GM21786 (cell line): ENCODE data around the gene AFF2.

Source experiments
- ATAC-seq: cut with Tn5 transposase; IDR thresholded peaks from one replicate; pipeline ENCODE4 v1.9.1; 2021; ENCODE audit not compliant: unreplicated experiment

Gene AFF2

DNA sequence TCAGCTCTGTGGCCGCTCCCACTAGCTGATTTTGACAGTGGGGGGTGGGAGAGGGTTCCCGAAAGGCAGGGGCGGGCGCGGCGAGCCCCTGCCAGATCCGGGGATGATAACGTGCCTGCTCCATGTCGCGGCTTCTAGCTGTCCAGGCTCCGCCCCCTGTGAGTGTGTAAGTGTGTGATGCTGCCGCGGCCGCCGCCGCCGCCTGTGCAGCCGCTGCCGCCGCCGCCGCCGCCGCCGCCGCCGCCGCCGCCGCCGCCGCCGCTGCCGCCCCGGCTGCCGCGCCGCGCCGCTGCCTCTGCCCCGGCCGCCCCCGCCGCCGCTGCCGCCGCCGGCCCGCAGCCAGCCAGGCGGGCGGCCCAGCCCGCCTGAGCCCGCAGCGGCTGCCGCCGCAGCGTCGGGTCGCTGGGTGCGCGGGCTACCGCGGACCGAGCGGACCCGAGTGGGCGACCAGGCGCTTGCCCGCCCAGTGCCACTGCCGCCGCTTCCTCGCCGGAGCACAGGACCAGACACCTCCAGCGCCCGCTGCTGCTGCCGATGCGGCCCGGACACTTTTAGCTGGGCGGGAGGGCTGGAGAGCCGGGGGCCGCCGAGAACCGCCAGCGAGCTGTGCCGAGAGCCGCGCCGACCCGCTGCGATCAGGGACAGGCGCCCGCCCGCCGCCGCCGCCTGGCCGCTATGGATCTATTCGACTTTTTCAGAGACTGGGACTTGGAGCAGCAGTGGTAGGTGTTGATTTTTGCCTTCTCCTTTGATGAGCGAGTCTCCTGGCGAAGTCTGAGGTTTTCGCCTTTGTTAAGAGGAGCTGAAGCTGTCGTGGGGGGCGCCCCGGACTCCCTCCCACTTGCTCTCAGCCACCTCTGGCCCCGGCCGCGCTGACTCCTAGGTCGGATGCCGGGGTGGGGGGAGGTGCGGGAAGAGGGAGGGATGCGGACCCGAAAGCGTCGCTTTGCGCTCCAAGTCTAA is at the start of gene AFF2:
Gene AFF2, plus strand, starts transcription at position 195 of the 963 bp plus-strand sequence. Its CDS starts 481 bp downstream, at position 676.
- peak; percentile 39 for ATAC-seq

- ATAC-seq = no peak
Observed at GRCh38 chrX:148457279-148457678, 43.1 kb upstream of the AFF2 start.

GRCh38 chrX:148459343-148459742 is 41.1 kb upstream of the AFF2 start:
- peak; percentile 90 for ATAC-seq

- peak; percentile 85 for ATAC-seq
Observed at GRCh38 chrX:148466292-148466691, 34.1 kb upstream of the AFF2 start.

GRCh38 chrX:148470324-148470723 is 30.1 kb upstream of the AFF2 start:
- no peak for ATAC-seq

- ATAC-seq = no peak
Observed at GRCh38 chrX:148474030-148474429, 26.4 kb upstream of the AFF2 start.

GRCh38 chrX:148492057-148492456 is 8.4 kb upstream of the AFF2 start:
- ATAC-seq = no peak

DNA sequence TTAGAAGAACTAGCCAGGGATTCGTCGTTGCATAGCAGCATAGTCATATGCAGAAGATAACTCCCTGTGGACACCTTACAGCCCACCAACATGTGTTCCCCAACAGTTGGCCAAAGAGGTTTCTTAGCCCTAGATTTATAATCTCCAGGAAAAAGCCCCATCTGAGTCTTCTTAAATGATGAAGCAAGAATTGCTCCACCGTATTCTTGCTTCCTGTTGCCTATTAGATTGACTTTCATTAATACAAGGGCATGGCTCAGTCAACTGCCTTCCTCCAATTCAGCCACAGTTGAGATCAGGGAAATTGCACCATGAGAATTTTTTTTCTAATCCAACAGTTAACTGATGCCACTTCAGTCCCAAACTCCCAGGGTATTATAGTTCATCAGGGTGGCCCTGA is 5.2 kb upstream of the AFF2 start:
- no peak for ATAC-seq

DNA sequence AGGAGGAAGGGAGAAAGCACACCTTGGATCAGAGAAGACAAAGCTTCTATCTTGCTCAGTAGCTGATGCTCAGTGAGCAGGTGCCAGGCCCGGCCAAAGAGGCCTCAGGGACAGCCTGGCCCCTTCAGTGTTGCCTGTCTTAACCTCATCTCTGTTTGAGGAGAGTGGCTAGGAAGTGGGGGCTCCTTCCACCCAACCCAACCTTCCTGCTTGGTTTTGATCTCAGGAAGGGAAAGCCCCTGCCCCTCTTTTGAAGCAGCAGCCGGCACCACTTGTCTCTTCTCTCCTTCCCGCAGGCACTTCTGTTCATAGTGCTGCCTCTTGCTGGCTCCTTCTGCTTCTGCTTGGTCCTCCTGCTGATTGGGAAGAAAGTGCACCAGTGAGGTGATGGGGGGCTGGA is 2.4 kb upstream of the AFF2 start:
- ATAC-seq = no peak

DNA sequence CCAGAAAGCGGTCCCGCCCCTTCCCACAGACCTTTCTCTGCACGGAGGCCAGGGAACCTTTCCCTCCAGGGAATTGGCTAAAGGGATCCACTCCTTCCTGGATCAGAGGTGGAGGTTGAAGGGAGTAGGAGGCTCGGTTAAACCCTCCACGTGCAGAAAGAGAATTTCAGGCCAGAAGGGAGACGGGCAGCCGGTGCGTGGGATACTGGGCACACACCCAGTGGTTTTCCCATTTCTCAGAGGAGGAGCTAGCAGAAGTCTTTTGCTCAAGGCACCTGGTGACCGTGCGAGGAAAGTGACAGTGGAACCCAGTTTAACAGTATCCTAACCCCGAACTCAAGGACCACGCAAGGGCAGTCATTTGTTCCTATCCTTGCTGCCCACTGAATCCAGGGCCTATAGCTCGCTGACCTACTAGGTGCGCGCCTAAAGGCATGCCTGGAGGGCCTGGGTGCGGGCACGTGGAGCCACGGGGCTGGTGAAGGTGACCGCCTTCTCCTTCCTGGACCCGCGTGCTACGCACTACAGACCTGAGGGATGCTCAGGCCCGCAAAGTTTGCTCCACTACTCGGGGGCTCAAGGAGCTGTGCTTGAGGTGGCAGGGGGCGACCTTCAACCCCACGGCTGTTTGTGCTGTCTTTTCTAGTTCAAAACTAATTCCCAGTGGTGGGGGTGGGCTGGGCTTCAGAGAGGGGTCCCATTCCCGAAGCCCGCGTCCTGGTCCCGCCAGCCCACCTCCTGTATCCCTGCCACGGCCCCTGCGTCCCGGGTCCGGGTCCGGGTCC is 587 bp upstream of the AFF2 start:
- no peak for ATAC-seq

DNA sequence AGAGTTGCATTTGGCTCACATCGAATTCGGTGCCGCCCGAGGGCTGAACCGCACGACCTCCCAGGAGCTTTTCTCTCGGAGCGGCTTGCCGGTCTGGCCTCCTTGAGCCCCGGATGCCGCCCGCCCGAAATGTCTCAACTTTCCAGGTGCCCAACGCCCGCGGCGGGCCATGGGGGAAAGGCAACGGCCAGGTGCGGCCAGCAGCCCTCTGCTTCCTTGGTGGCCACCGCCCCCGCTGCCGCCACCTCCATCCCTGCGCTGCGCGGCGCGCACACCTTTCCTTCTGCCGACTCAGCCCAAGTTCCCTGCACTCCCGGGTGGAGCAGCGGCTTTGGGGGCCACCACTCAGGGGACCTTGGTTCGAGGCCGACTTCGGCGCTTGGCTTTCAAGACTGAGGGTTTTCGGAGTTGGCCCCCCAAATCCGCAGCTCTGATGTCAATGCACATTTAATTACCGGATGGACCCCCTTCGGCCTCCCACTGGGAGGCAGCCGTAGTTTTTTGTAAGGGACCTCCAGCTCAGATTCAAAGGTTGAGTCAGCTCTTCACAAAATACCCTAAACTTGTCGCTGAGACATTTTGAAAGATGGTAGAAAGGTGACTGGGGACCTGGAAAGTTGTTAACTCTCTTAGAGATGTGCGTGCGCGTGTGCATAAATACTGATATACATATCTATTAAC is 1.1 kb downstream of the AFF2 start:
- ATAC-seq = no peak

DNA sequence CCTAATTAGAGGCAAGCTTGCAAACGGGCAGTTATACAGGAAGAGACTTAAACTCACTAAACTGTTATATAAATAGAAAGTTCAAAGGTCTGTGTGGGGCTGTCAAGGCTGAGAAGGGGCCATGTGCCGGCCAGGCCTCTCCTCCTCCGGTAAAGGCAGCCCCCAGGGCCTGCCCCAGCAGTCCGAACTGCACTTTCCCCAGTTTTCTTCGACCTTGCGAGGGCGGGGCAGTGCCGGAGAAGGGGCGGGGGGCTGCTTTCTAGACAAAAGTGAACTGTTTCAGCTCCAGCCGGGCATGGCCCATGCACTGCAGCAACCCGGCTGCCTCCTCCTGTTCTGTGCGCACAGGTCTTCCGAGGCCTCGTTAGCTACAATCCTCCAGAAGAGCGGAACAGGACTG is 4.1 kb downstream of the AFF2 start:
- ATAC-seq = no peak

DNA sequence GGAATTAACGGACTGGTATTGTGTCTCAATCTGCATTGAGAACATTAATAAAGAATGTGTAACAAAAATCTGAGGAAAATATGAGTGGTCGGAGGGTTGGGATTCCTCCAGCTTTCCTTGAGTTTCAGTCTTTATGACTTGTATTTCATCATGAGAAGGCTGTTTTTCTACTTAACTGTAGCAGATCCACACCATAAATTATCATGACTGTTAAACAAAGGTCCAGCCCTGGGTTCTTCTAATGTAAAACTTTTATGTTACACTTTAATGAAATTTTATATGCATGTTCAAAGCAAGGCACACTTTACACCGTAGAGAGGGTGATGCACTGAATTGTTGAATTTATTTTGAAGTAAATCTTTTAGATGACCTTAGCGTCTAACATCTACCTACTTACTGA is 7.0 kb downstream of the AFF2 start:
- no peak for ATAC-seq

DNA sequence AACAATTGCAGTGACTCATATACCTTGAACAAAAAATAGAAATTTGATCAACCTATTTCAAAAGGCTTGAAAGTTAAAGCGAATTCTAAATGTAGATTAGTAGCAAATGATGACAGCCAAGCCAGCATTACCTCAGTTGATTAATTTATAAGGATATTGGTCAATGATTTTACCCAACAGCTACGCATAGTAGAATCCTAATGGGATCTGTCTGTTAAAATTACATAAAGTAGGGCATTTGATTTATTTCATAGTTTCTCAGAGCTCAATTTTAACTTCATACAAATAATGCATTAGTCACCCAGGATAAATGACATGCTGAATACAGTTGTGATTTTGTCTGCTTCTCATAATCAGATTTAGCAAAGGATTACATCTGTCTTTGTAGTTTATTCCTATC is 12.0 kb downstream of the AFF2 start:
- ATAC-seq = no peak

GRCh38 chrX:148513661-148514060 is 13.2 kb downstream of the AFF2 start:
- ATAC-seq = no peak

DNA sequence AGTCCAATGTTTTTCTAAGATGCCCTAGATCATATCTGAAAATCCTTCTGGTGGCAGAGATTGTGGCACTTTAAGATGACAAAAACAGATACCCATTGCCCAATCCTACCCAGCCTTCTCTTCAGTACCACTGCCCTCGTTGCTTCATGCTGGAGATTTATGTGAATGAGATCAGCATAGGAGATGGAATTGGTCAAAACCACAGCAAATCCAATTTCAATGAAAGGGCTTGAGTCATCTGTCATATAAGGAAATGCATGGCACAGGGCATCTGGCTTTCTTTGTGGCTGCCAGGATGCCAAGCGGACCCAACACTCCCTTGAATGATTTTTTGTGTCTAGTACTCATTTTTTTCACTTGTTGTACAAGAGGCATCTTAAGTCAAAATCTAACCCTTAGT is 16.8 kb downstream of the AFF2 start:
- no peak for ATAC-seq

- ATAC-seq = no peak
Observed at GRCh38 chrX:148522006-148522405, 21.6 kb downstream of the AFF2 start.

GRCh38 chrX:148523303-148524080 is 23.1 kb downstream of the AFF2 start:
- no peak for ATAC-seq

GRCh38 chrX:148530464-148531077 is 30.2 kb downstream of the AFF2 start:
- ATAC-seq = no peak

DNA sequence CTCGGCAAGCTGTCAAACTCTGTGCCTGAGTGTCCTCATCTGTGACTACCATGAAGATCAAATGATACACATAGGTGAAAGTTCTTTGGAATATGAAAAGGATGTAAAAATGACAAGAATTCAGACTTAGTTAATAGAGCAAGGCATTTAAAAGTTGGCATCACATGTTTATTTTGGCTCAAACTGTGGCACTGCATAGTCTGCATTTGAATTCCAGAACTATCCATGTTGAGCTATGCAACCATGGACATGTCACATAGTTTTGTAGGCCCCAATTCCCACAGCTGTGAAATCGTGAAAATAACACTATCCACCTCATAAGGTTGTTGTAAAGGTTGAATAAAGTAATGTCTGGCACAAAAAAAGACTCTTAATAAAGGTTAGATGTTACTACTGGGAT is 33.9 kb downstream of the AFF2 start:
- no peak for ATAC-seq
